Esophagus muscularis mucosa (tissue), 4 donors: Measurements from ENCODE around the gene PRKAR1A. TPM values are rescaled to one million over a fixed set of nuclear protein-coding genes. Genes with fewer than 3 reads are reported as not detected.

Experiments
- DNase-seq: peaks from one replicate; pipeline ENCODE4 v3.0.0-alpha.2; 2017; ENCODE audit errors: extremely low spot score
- H3K27ac ChIP-seq, 4 donors: fragments of 200-600 bp; sonication (generic); replicated peaks in 1 of 4; 1 replicate in 3 of 4; 2 replicates in 1 of 4; pipeline ENCODE4 v1.5.1; 2016 to 2019; ENCODE audit warnings: mild to moderate bottlenecking in 1 of 4
- H3K27me3 ChIP-seq, 4 donors: fragments of 200-600 bp; sonication (generic); one replicate each; pipeline versions ENCODE4 v1.5.1 to v1.6.0; 2016 to 2019
- H3K36me3 ChIP-seq, 4 donors: fragments of 200-600 bp; sonication (generic); one replicate each; pipeline ENCODE4 v1.5.1; 2016 to 2019
- H3K4me1 ChIP-seq, 4 donors: fragments of 200-600 bp; sonication (generic); one replicate each; pipeline ENCODE4 v1.5.1; 2016 to 2019
- H3K4me3 ChIP-seq, 4 donors: fragments of 200-600 bp; sonication (generic); 1 replicate in 2 of 4; 2 replicates in 2 of 4; pipeline ENCODE4 v1.5.1; 2016 to 2019; ENCODE audit warnings: mild to moderate bottlenecking in 4 of 4, moderate library complexity in 1 of 4
- H3K9me3 ChIP-seq, 4 donors: fragments of 200-600 bp; sonication (generic); 1 replicate in 3 of 4; 2 replicates in 1 of 4; pipeline ENCODE4 v1.5.1; 2016 to 2019
- CTCF ChIP-seq, 3 experiments: fragments of 200-600 bp in 2 of 3; fragments of 450-650 bp in 1 of 3; sonication (generic) in 2 of 3; IDR thresholded peaks; one replicate each; pipeline ENCODE4 v1.5.1; 2017 to 2019; ENCODE audit warnings: antibody characterized with exemption in 3 of 3, mild to moderate bottlenecking in 2 of 3, moderate library complexity in 1 of 3
- EP300 ChIP-seq: sonication (generic); formaldehyde crosslinking; IDR thresholded peaks from one replicate; pipeline ENCODE4 v1.6.1; 2017; ENCODE audit warnings: antibody characterized with exemption
- POLR2A ChIP-seq: fragments of 450-650 bp; IDR thresholded peaks from one replicate; pipeline ENCODE4 v1.6.1; 2017; ENCODE audit warnings: antibody characterized with exemption, moderate library complexity, mild to moderate bottlenecking, low read depth
- POLR2AphosphoS5 ChIP-seq, 2 donors: sonication (generic); formaldehyde crosslinking; IDR thresholded peaks; one replicate each; pipeline ENCODE4 v1.6.1; 2017; ENCODE audit warnings: antibody characterized with exemption in 2 of 2
- WGBS: methylation state at CpG from one replicate; pipeline ENCODE4 v1.1.5; 2018; 5-methylcytosine and 5-hydroxymethylcytosine counted together
- intact Hi-C: fragments of 100-400 bp; cut with DNase I; formaldehyde crosslinking; loops from one replicate; pipeline ENCODE4 v1.15.1; 2023
- total RNA-seq, 4 donors: library from RNA; depleted of rRNA; stranded (reverse); fragments of >200 nt; gene quantifications; one replicate each; pipeline versions ENCODE4 v1.1.0 to v1.2.1, GENCODE V29; 2016

The PRKAR1A gene
- total RNA-seq, 4 donors from 2014 or later, result 179 to 311 (median 219) TPM

- intact Hi-C loops, result no loop called here
- H3K27ac ChIP-seq, result no peak overlapping the region
- no peak for DNase-seq
- no peak overlapping the region for H3K4me3 ChIP-seq
- no peaks in the 10 kb centered on the region for H3K36me3 ChIP-seq
- no peaks in the 10 kb centered on the region for H3K27me3 ChIP-seq
- no peaks in the 10 kb centered on the region for H3K9me3 ChIP-seq
- 87% methylated on average over 3 of the region's 3 CpGs for WGBS
- TF ChIP-seq EP300, result no peak
- no peak for TF ChIP-seq POLR2A
- no peak for TF ChIP-seq POLR2AphosphoS5 (IDR thresholded peaks at IDR 0.05)
- H3K4me1 ChIP-seq, result peaks cover 6 to 8% (median 7%) of the 10 kb centered on the region in 4 donors
These were observed 4.7 kb upstream of the PRKAR1A start for GRCh38 chr17:68507576-68507975.

- no peaks in the 10 kb centered on the region for H3K36me3 ChIP-seq
- no peak for DNase-seq
- H3K27ac ChIP-seq, result no peak overlapping the region
- TF ChIP-seq POLR2AphosphoS5 (IDR thresholded peaks at IDR 0.05), result no peak
- no peak for TF ChIP-seq CTCF (IDR thresholded peaks at IDR 0.05)
- TF ChIP-seq EP300, result no peak
- TF ChIP-seq POLR2A, result no peak
- 72% methylated on average over 9 of the region's 9 CpGs for WGBS
- H3K4me3 ChIP-seq, result no peak overlapping the region
- H3K4me1 ChIP-seq, result peaks cover 8 to 19% (median 14%) of the 10 kb centered on the region in 4 donors
- intact Hi-C loops, result no loop called here
- H3K9me3 ChIP-seq, result no peaks in the 10 kb centered on the region
- no peaks in the 10 kb centered on the region for H3K27me3 ChIP-seq
These were observed 2.8 kb upstream of the PRKAR1A start for GRCh38 chr17:68509141-68510057.

- no peak for DNase-seq
- Histone ChIP-seq H3K9me3 (no peaks in the 10 kb centered on the region), H3K4me1 (peaks cover 19 to 37% (median 32%) of the 10 kb centered on the region in 4 donors), H3K27me3 (no peaks in the 10 kb centered on the region), H3K27ac (peak overlapping the region; percentile 92 to 99 (median 98)), H3K36me3 (peaks cover 0 to 12% (median 7%) of the 10 kb centered on the region in 4 donors), H3K4me3 (peak overlapping the region; percentile 71 to 93 (median 90))
- intact Hi-C loops, result no loop called here
- 11% methylated on average over 5 of the region's 10 CpGs for WGBS
- no peak for TF ChIP-seq POLR2A
- no peak for TF ChIP-seq EP300
- TF ChIP-seq POLR2AphosphoS5 (IDR thresholded peaks at IDR 0.05), result no peak
- no peak for TF ChIP-seq CTCF (IDR thresholded peaks at IDR 0.05)
These were observed 968 bp upstream of the PRKAR1A start for GRCh38 chr17:68511254-68511670.

- intact Hi-C loops, result no loop called here
- peak overlapping the region; percentile 71 to 93 (median 90) for H3K4me3 ChIP-seq
- TF ChIP-seq POLR2AphosphoS5 (IDR thresholded peaks at IDR 0.05) (peak in 1 of 2 donors; percentile 23), EP300 (no peak), POLR2A (no peak), CTCF (IDR thresholded peaks at IDR 0.05) (peak in 2 of 3 experiments; percentile 8 to 28)
- H3K9me3 ChIP-seq, result no peaks in the 10 kb centered on the region
- peaks cover 2 to 15% (median 10%) of the 10 kb centered on the region in 4 donors for H3K36me3 ChIP-seq
- DNase-seq, result no peak
- H3K27ac ChIP-seq, result peak overlapping the region; percentile 92 to 99 (median 98)
- peaks cover 19 to 40% (median 33%) of the 10 kb centered on the region in 4 donors for H3K4me1 ChIP-seq
- H3K27me3 ChIP-seq, result no peaks in the 10 kb centered on the region
- 0% methylated on average over 25 of the region's 49 CpGs for whole genome bisulfite sequencing
These were observed 471 bp upstream of the PRKAR1A start for GRCh38 chr17:68511671-68512246.

GRCh38 chr17:68512960-68513474 is 787 bp downstream of the PRKAR1A start:
- DNase-seq, result no peak
- under 1% methylated on average over 20 of the region's 20 CpGs for WGBS

More at GRCh38 chr17:68512960-68513474, 787 bp downstream of the PRKAR1A start:
- intact Hi-C loops, result no loop called here
- Histone ChIP-seq H3K36me3 (peaks cover 7 to 28% (median 20%) of the 10 kb centered on the region in 4 donors), H3K4me3 (peak overlapping the region; percentile 71 to 93 (median 90)), H3K4me1 (peaks cover 21 to 45% (median 37%) of the 10 kb centered on the region in 4 donors), H3K9me3 (no peaks in the 10 kb centered on the region), H3K27ac (peak overlapping the region; percentile 92 to 99 (median 98)), H3K27me3 (no peaks in the 10 kb centered on the region)
- TF ChIP-seq CTCF (IDR thresholded peaks at IDR 0.05) (no peak), POLR2A (no peak), EP300 (no peak), POLR2AphosphoS5 (IDR thresholded peaks at IDR 0.05) (peak in 1 of 2 donors; percentile 37)
